SK-N-SH (cell line): ENCODE results near the gene RBBP9. TPM values are rescaled to one million over a fixed set of nuclear protein-coding genes. Genes with fewer than 3 reads are reported as not detected.

Experiments used
- CTCF ChIA-PET: fragments of 300-600, 350-600 bp; formaldehyde crosslinking; extraction: SDS; loops from one replicate; lab custom pipeline; 2021; lab: Yijun Ruan, JAX
- POLR2A ChIA-PET: fragments of 350-600 bp; sonication (Branson Sonifier 250); formaldehyde crosslinking; extraction: SDS; loops from one replicate; lab custom pipeline; 2020; ENCODE audit warnings: antibody characterized with exemption, inconsistent platforms; lab: Yijun Ruan, JAX
- DNase-seq: peaks from one replicate; pipeline ENCODE4 v3.0.0; 2012
- H2AFZ ChIP-seq: fragments of 200-600 bp; sonication (generic); 2 replicates; pipeline ENCODE4 v1.8.1; 2016; ENCODE audit warnings: antibody characterized with exemption, mild to moderate bottlenecking, low read depth
- H3F3A ChIP-seq: fragments of 200-600 bp; sonication (generic); replicated peaks from 2 replicates; pipeline ENCODE3; 2016; ENCODE audit warnings: antibody characterized with exemption, mild to moderate bottlenecking; ENCODE audit not compliant: insufficient read depth
- H3K27ac ChIP-seq, 2 experiments: fragments of 200-500 bp in 1 of 2; fragments of 200-600 bp in 1 of 2; sonication (Bioruptor generic) in 1 of 2; sonication (generic), shearing (Covaris generic) in 1 of 2; 2 replicates each; pipeline versions ENCODE4 v1.5.1 to v1.6.1; 2014 to 2016; ENCODE audit warnings: low read depth in 2 of 2, inconsistent platforms in 1 of 2, low read length in 1 of 2, mild to moderate bottlenecking in 1 of 2, mixed read lengths in 1 of 2
- H3K27me3 ChIP-seq: fragments of 200-600 bp; sonication (generic), shearing (Covaris generic); 2 replicates; pipeline ENCODE4 v1.6.1; 2016; ENCODE audit warnings: mixed run types; ENCODE audit not compliant: insufficient read depth
- H3K36me3 ChIP-seq, 2 experiments: fragments of 200-500 bp in 1 of 2; fragments of 200-600 bp in 1 of 2; sonication (Bioruptor generic) in 1 of 2; sonication (generic) in 1 of 2; replicated peaks in 1 of 2; 2 replicates each; pipeline versions ENCODE3 to v1.5.1; 2014 to 2016; ENCODE audit warnings: low read length in 1 of 2, mild to moderate bottlenecking in 1 of 2; ENCODE audit not compliant: insufficient read depth in 2 of 2, control insufficient read depth in 1 of 2
- H3K4me1 ChIP-seq, 2 experiments: fragments of 200-500 bp in 1 of 2; fragments of 200-600 bp in 1 of 2; sonication (Bioruptor generic) in 1 of 2; sonication (generic), shearing (Covaris generic) in 1 of 2; 2 replicates each; pipeline versions ENCODE4 v1.5.1 to v1.6.1; 2014 to 2016; ENCODE audit warnings: low read depth in 1 of 2, low read length in 1 of 2, mixed run types in 1 of 2; ENCODE audit not compliant: insufficient read depth in 2 of 2, control insufficient read depth in 1 of 2
- H3K4me2 ChIP-seq: fragments of 200-600 bp; sonication (generic), shearing (Covaris generic); 2 replicates; pipeline ENCODE4 v1.6.1; 2017; ENCODE audit warnings: mixed run types
- H3K4me3 ChIP-seq, 2 experiments: fragments of 200-500 bp in 1 of 2; fragments of 200-600 bp in 1 of 2; sonication (Bioruptor generic) in 1 of 2; sonication (generic), shearing (Covaris generic) in 1 of 2; 2 replicates each; pipeline versions ENCODE4 v1.5.1 to v1.8.1; 2014 to 2016; ENCODE audit warnings: low read depth in 2 of 2, inconsistent platforms in 1 of 2, low read length in 1 of 2, mild to moderate bottlenecking in 1 of 2, mixed read lengths in 1 of 2, moderate library complexity in 1 of 2
- H3K79me2 ChIP-seq: fragments of 200-600 bp; sonication (generic); 2 replicates; pipeline ENCODE4 v1.8.1; 2017; ENCODE audit warnings: mild to moderate bottlenecking; ENCODE audit not compliant: insufficient read depth
- H3K9ac ChIP-seq: fragments of 200-600 bp; sonication (generic); 2 replicates; pipeline ENCODE4 v1.6.1; 2017; ENCODE audit warnings: mixed run types
- H3K9me2 ChIP-seq: fragments of 200-600 bp; sonication (generic); 2 replicates; pipeline ENCODE4 v1.6.1; 2017; ENCODE audit warnings: mixed run types
- H3K9me3 ChIP-seq: fragments of 200-600 bp; sonication (generic); 2 replicates; pipeline ENCODE4 v1.6.1; 2017; ENCODE audit warnings: mixed run types, mild to moderate bottlenecking, moderate library complexity
- H4K20me1 ChIP-seq: fragments of 200-600 bp; sonication (generic); 2 replicates; pipeline ENCODE4 v1.6.1; 2017; ENCODE audit warnings: mild to moderate bottlenecking, mixed run types; ENCODE audit not compliant: insufficient read depth
- CHD2 ChIP-seq: fragments of 150-350 bp; IDR thresholded peaks from 2 replicates; pipeline ENCODE4 v1.6.1; 2018; ENCODE audit warnings: low read length; ENCODE audit not compliant: partially characterized antibody
- CTCF ChIP-seq: fragments of 200-600 bp; sonication (generic); IDR thresholded peaks from 2 replicates; pipeline ENCODE4 v1.6.1; 2017; ENCODE audit warnings: antibody characterized with exemption, mild to moderate bottlenecking, moderate library complexity
- ELF1 ChIP-seq: IDR thresholded peaks from 2 replicates; pipeline ENCODE4 v1.4.0; 2012
- EP300 ChIP-seq, 2 experiments: IDR thresholded peaks; 2 replicates each; pipeline versions ENCODE4 v1.4.0 to v1.6.1; 2012; ENCODE audit warnings: borderline replicate concordance in 1 of 2, low read depth in 1 of 2, low read length in 1 of 2
- EZH2phosphoT487 ChIP-seq: fragments of 200-600 bp; sonication (generic); IDR thresholded peaks from 2 replicates; pipeline ENCODE4 v1.6.1; 2017; ENCODE audit warnings: low read depth, mixed run types, mild to moderate bottlenecking, antibody characterized with exemption, moderate library complexity, borderline replicate concordance
- FOSL2 ChIP-seq: IDR thresholded peaks from 2 replicates; pipeline ENCODE4 v1.4.0; 2012; ENCODE audit warnings: low read depth, mild to moderate bottlenecking, moderate library complexity, borderline replicate concordance
- FOXJ3 ChIP-seq: sonication (generic); formaldehyde crosslinking; IDR thresholded peaks from 2 replicates; pipeline ENCODE4 v1.5.1; 2020; ENCODE audit warnings: mild to moderate bottlenecking, missing genetic modification reagents
- GATA2 ChIP-seq: sonication (generic); formaldehyde crosslinking; IDR thresholded peaks from 2 replicates; pipeline ENCODE4 v1.5.0; 2020; ENCODE audit warnings: mild to moderate bottlenecking, missing genetic modification reagents
- JUND ChIP-seq: IDR thresholded peaks from 2 replicates; pipeline ENCODE4 v1.4.0; 2012
- MXI1 ChIP-seq: IDR thresholded peaks from 2 replicates; pipeline ENCODE4 v1.6.1; 2012; ENCODE audit warnings: mild to moderate bottlenecking, low read depth, low read length, improper control_type of control experiment
- NFIC ChIP-seq: IDR thresholded peaks from 2 replicates; pipeline ENCODE4 v1.4.0; 2012; ENCODE audit warnings: borderline replicate concordance
- NRF1 ChIP-seq: IDR thresholded peaks from 2 replicates; pipeline ENCODE4 v1.6.1; 2012; ENCODE audit warnings: low read depth, mild to moderate bottlenecking, low read length
- PBX3 ChIP-seq: IDR thresholded peaks from 2 replicates; pipeline ENCODE4; 2012
- RAD21 ChIP-seq: IDR thresholded peaks from 2 replicates; pipeline ENCODE4 v1.6.1; 2012; ENCODE audit warnings: mild to moderate bottlenecking, low read length
- RFX5 ChIP-seq: IDR thresholded peaks from 2 replicates; pipeline ENCODE4 v1.6.1; 2012; ENCODE audit warnings: mild to moderate bottlenecking, improper control_type of control experiment, low read length
- RXRA ChIP-seq: IDR thresholded peaks from 2 replicates; pipeline ENCODE4 v1.4.0; 2012; ENCODE audit warnings: low read depth, mild to moderate bottlenecking, borderline replicate concordance
- SIN3A ChIP-seq: IDR thresholded peaks from 2 replicates; pipeline ENCODE4 v1.6.1; 2012; ENCODE audit warnings: low read depth, mild to moderate bottlenecking, low read length, moderate library complexity, borderline replicate concordance
- SMC3 ChIP-seq: IDR thresholded peaks from 2 replicates; pipeline ENCODE4 v1.6.1; 2012; ENCODE audit warnings: low read depth, low read length, improper control_type of control experiment
- TCF12 ChIP-seq: IDR thresholded peaks from 2 replicates; pipeline ENCODE4 v1.4.0; 2012
- TEAD4 ChIP-seq: IDR thresholded peaks from 2 replicates; pipeline ENCODE4 v1.4.0; 2012; ENCODE audit warnings: mild to moderate bottlenecking, borderline replicate concordance; ENCODE audit not compliant: insufficient read depth
- USF2 ChIP-seq: fragments of 150-350 bp; IDR thresholded peaks from 2 replicates; pipeline ENCODE4 v1.6.1; 2017; ENCODE audit warnings: antibody characterized with exemption, low read length, low read depth, borderline replicate concordance
- WGBS: methylation state at CpG from one replicate; pipeline ENCODE4 v1.1.6; 2017; ENCODE audit warnings: low lambda C conversion rate; 5-methylcytosine and 5-hydroxymethylcytosine counted together
- polyA plus RNA-seq, 3 experiments: library from polyadenylated mRNA; depleted of rRNA; stranded (reverse); fragments of >200 nt; gene quantifications; 2 replicates each; pipeline ENCODE4 v1.2.3, GENCODE V29; 2012

The RBBP9 gene
- polyA plus RNA-seq, 1 of the 3 experiments (the other 2 are of a cell fraction), result 7.5 TPM

- Histone ChIP-seq H3K4me2 (no peak overlapping the region), H3K9ac (no peak overlapping the region), H4K20me1 (no peaks in the 10 kb centered on the region), H3K4me3 (no peak overlapping the region), H3K9me3 (no peaks in the 10 kb centered on the region), H3K36me3 (peaks cover 43 to 68% of the 10 kb centered on the region in 2 experiments), H3K9me2 (no peaks in the 10 kb centered on the region), H3K27ac (no peak overlapping the region), H3F3A (no peaks in the 10 kb centered on the region), H3K79me2 (no peaks in the 10 kb centered on the region), H3K27me3 (no peaks in the 10 kb centered on the region), H2AFZ (no peak overlapping the region), H3K4me1 (no peaks in the 10 kb centered on the region)
- ChIA-PET POLR2A (no interaction called here), CTCF (no interaction called here)
- TF ChIP-seq PBX3 (no peak), EP300 (IDR thresholded peaks at IDR 0.05; ENCODE audit: borderline replicate concordance in 1 of 2, low read depth in 1 of 2, low read length in 1 of 2) (no peak), SMC3 (no peak), CHD2 (no peak), TCF12 (no peak), ELF1 (no peak), RAD21 (no peak), NRF1 (no peak), EZH2phosphoT487 (no peak), RXRA (no peak), USF2 (no peak)
- no peak for DNase-seq
- no CpG with 5 or more reads among the region's 1 CpG for WGBS
These were observed 36.5 kb upstream of the RBBP9 start for GRCh38 chr20:18533491-18533890.

GRCh38 chr20:18532626-18533025 lies 35.6 kb upstream of the RBBP9 start:
- no peak for DNase-seq
- Histone ChIP-seq H3K9me3 (no peaks in the 10 kb centered on the region), H3K4me2 (no peak overlapping the region), H3K79me2 (no peaks in the 10 kb centered on the region), H3K9ac (no peak overlapping the region), H3K4me3 (no peak overlapping the region), H3F3A (no peaks in the 10 kb centered on the region), H4K20me1 (no peaks in the 10 kb centered on the region), H3K9me2 (no peaks in the 10 kb centered on the region), H3K4me1 (no peaks in the 10 kb centered on the region), H3K36me3 (peaks cover 39 to 77% of the 10 kb centered on the region in 2 experiments), H2AFZ (no peak overlapping the region), H3K27me3 (no peaks in the 10 kb centered on the region), H3K27ac (no peak overlapping the region)
- 93% methylated on average over 6 of the region's 6 CpGs for WGBS
- no peak for TF ChIP-seq FOSL2
- no peak for TF ChIP-seq FOXJ3 (CRISPR knock-in tag)
- no peak for TF ChIP-seq GATA2 (CRISPR knock-in tag)
- TF ChIP-seq RAD21, result no peak
- no peak for TF ChIP-seq RXRA
- TF ChIP-seq USF2, result no peak
- no peak for TF ChIP-seq EP300 (IDR thresholded peaks at IDR 0.05; ENCODE audit: borderline replicate concordance in 1 of 2, low read depth in 1 of 2, low read length in 1 of 2)
- no peak for TF ChIP-seq MXI1
- TF ChIP-seq CHD2, result no peak
- TF ChIP-seq TEAD4, result no peak
- no peak for TF ChIP-seq JUND
- no peak for TF ChIP-seq TCF12
- no peak for TF ChIP-seq NRF1
- no peak for TF ChIP-seq RFX5
- TF ChIP-seq NFIC, result no peak
- TF ChIP-seq CTCF, result no peak
- no peak for TF ChIP-seq SIN3A
- POLR2A ChIA-PET, result no interaction called here
- CTCF ChIA-PET, result no interaction called here
